Subcutaneous abdominal adipose tissue (tissue), 5 donors: Measurements from ENCODE around the gene DNAJC18.

Source experiments
- H3K27ac ChIP-seq: one replicate; pipeline ENCODE4 v1.7.0; 2013; ENCODE audit warnings: low read depth, mild to moderate bottlenecking, inconsistent platforms, low read length, moderate library complexity
- H3K27me3 ChIP-seq, 5 donors: one replicate each; pipeline ENCODE4 v1.7.0; 2013; ENCODE audit warnings: low read length in 5 of 5, inconsistent platforms in 1 of 5; ENCODE audit not compliant: control insufficient read depth in 5 of 5, insufficient read depth in 4 of 5
- H3K36me3 ChIP-seq, 5 donors: one replicate each; pipeline ENCODE4 v1.7.0; 2013; ENCODE audit warnings: low read length in 5 of 5; ENCODE audit not compliant: control insufficient read depth in 5 of 5, insufficient read depth in 5 of 5
- H3K4me1 ChIP-seq, 5 donors: one replicate each; pipeline ENCODE4 v1.7.0; 2013; ENCODE audit warnings: low read length in 5 of 5, mild to moderate bottlenecking in 3 of 5, moderate library complexity in 1 of 5; ENCODE audit not compliant: control insufficient read depth in 5 of 5, insufficient read depth in 5 of 5
- H3K4me3 ChIP-seq, 5 donors: one replicate each; pipeline ENCODE4 v1.7.0; 2013; ENCODE audit warnings: low read length in 5 of 5, low read depth in 1 of 5
- H3K9ac ChIP-seq, 5 donors: one replicate each; pipeline ENCODE4 v1.7.0; 2013; ENCODE audit warnings: low read length in 5 of 5, mild to moderate bottlenecking in 4 of 5, moderate library complexity in 3 of 5
- H3K9me3 ChIP-seq, 5 donors: one replicate each; pipeline ENCODE4 v1.7.0; 2013; ENCODE audit warnings: low read length in 5 of 5; ENCODE audit not compliant: control insufficient read depth in 5 of 5
- donor health status: healthy.
- donor health status: healthy.
- donor health status: healthy.
- donor health status: healthy.
- donor health status: healthy.

Gene DNAJC18

DNA sequence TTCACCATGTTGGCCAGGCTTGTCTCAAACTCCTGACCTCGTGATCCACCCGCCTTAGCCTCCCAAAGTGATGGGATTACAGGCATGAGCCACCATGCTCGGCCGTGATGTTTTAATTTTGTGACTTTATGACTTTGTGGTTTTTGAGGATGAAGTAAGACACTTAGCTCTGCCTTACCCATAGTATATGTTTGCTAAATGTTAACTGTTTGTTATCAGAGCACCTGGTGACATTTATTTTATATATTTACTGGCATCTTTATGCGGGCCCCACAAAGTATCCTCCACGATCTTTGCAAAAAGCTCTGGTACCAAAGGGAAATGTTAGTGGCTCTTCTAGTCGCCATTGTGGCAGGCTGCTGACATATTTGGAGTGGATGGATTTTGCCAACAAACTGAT, 63.0 kb downstream of the DNAJC18 start:
- H3K27me3 ChIP-seq: no peaks in the 10 kb centered on the region
- H3K4me1 ChIP-seq: peaks cover 0 to 20% (median 9%) of the 10 kb centered on the region in 5 donors
- peaks cover 3 to 28% (median 18%) of the 10 kb centered on the region in 5 donors for H3K36me3 ChIP-seq
- no peak overlapping the region for H3K27ac ChIP-seq
- no peak overlapping the region for H3K9ac ChIP-seq
- no peaks in the 10 kb centered on the region for H3K9me3 ChIP-seq
- H3K4me3 ChIP-seq: no peak overlapping the region

DNA sequence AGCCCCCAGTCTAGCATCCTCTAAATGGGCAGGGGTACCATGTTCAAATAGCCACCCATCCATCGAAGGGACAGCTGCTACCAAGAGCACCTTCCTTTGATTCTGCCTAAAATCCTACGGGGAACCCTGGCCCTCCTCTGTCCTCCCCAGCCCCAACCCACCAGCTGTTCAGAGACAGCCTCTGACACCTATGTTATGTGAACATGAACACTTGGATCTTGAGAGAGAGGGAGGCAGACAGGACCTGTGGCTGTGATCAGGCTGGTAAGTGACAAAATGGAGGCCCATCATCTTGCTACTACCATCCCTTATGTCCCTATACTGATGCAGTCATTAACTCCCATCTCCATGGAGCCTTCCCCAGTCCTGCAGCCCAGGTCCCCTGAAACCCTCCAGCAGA, 64.4 kb downstream of the DNAJC18 start:
- no peak overlapping the region for H3K4me3 ChIP-seq
- peaks cover 6 to 32% (median 23%) of the 10 kb centered on the region in 5 donors for H3K36me3 ChIP-seq
- no peak overlapping the region for H3K9ac ChIP-seq
- no peaks in the 10 kb centered on the region for H3K9me3 ChIP-seq
- H3K4me1 ChIP-seq: peaks cover 0 to 20% (median 9%) of the 10 kb centered on the region in 5 donors
- H3K27ac ChIP-seq: no peak overlapping the region
- no peaks in the 10 kb centered on the region for H3K27me3 ChIP-seq

DNA sequence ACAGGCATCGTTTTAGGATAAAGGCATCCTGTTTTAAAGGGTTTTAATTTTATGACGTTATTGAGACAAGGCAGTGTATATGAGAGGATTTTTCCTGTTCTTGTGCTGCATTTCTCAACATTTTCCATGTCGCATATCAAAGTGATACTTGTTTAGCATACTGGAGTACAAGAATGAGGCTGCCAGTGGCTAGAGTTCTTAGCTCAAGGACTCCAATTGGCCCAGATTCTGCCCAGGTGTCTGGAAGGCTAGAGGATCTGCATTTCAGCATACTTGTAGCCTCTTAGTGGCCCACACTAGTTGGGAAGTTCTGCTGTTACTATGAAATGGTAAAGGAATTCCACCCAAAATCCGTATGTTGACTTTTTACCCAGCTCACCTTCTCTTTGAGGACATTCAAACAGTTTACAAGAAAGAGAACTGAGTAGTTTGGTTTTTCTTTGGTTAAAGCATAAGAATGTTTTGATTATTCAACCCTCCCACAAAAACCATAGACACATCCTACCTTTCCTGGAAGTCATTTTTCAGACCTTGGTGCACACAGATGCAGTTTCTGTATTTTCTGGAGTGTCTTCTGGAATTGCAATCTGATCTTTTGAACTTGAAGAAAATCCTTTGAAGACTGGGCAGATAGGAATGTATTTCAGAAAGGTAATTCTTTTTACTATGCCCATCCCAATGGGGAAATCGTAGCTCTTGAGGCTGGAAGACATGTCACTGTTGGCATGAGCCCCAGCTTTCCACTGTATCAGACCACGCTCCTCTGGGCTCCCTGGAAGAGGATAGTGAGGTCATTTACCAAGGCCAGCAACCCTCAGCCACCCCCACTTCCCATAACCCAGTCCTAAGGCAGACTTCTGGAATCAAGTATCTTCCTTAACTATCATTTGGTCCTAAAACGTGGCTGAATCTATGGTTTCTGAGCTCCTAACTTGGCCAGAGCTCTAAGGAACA, 67.6 kb downstream of the DNAJC18 start:
- H3K27me3 ChIP-seq: no peaks in the 10 kb centered on the region
- H3K4me3 ChIP-seq: no peak overlapping the region
- no peaks in the 10 kb centered on the region for H3K9me3 ChIP-seq
- no peak overlapping the region for H3K9ac ChIP-seq
- H3K36me3 ChIP-seq: peaks cover 24 to 55% (median 44%) of the 10 kb centered on the region in 5 donors
- peaks cover 0 to 20% (median 6%) of the 10 kb centered on the region in 5 donors for H3K4me1 ChIP-seq
- no peak overlapping the region for H3K27ac ChIP-seq

DNA sequence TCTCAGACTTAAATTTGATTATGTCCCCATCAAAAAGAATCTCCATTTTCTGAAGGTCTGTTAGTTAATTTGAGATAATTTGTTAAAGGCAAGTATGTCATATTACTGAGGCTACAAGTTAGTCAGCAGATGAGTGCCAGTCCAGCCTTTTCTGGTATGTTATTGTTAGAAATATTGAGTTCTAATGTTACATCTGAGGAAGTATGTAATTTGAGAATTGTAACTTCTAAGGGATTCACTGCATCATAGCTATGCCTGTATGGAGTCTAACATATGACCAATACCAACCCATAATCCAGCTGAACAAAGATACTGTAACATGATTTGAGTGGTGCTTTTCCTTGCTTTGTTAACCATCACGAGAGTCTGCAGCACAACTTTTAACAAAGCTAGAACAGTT, 70.1 kb downstream of the DNAJC18 start:
- no peak overlapping the region for H3K9ac ChIP-seq
- no peaks in the 10 kb centered on the region for H3K27me3 ChIP-seq
- no peak overlapping the region for H3K4me3 ChIP-seq
- no peak overlapping the region for H3K27ac ChIP-seq
- peaks cover 33 to 71% (median 57%) of the 10 kb centered on the region in 5 donors for H3K36me3 ChIP-seq
- peaks cover 0 to 20% (median 6%) of the 10 kb centered on the region in 5 donors for H3K4me1 ChIP-seq
- H3K9me3 ChIP-seq: no peaks in the 10 kb centered on the region

DNA sequence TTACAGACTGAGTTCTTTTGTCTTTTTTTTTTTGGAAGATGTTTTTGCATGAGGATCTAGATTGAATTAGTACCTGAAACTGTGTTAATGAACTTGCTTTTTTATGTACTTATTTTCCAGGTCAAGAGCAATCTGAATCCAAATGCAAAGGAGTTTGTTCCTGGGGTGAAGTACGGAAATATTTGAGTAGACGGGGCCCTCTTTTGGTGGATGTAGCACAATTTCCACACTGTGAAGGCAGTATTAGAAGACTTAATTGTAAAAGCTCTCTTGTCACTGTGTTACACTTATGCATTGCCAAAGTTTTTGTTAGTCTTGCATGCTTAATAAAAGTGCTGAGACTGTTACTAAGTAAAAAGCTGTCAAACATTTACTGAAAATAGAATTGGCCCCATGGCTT, 70.7 kb downstream of the DNAJC18 start:
- H3K9ac ChIP-seq: no peak overlapping the region
- no peaks in the 10 kb centered on the region for H3K27me3 ChIP-seq
- peaks cover 0 to 17% (median 4%) of the 10 kb centered on the region in 5 donors for H3K4me1 ChIP-seq
- H3K4me3 ChIP-seq: no peak overlapping the region
- no peaks in the 10 kb centered on the region for H3K9me3 ChIP-seq
- peaks cover 39 to 73% (median 59%) of the 10 kb centered on the region in 5 donors for H3K36me3 ChIP-seq
- no peak overlapping the region for H3K27ac ChIP-seq

DNA sequence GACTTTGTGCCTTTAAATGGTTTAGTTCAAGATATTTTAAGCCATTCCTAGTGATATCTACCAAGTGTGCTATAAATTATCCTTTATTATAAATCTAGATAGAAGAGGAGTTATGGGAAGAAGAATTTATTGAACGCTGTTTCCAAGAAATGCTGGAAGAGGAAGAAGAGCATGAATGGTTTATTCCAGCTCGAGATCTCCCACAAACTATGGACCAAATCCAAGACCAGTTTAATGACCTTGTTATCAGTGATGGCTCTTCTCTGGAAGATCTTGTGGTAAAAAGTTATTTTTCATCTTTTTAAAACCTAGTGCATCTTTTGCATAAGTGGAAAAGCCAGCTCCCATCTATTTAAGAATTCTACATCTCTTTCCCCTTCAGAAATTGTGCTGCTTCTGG, 74.9 kb downstream of the DNAJC18 start:
- Histone ChIP-seq H3K9ac (no peak overlapping the region), H3K4me3 (no peak overlapping the region), H3K36me3 (peaks cover 31 to 52% (median 45%) of the 10 kb centered on the region in 5 donors), H3K4me1 (peaks cover 0 to 3% (median 0%) of the 10 kb centered on the region in 5 donors), H3K27ac (no peak overlapping the region), H3K9me3 (no peaks in the 10 kb centered on the region), H3K27me3 (no peaks in the 10 kb centered on the region)

DNA sequence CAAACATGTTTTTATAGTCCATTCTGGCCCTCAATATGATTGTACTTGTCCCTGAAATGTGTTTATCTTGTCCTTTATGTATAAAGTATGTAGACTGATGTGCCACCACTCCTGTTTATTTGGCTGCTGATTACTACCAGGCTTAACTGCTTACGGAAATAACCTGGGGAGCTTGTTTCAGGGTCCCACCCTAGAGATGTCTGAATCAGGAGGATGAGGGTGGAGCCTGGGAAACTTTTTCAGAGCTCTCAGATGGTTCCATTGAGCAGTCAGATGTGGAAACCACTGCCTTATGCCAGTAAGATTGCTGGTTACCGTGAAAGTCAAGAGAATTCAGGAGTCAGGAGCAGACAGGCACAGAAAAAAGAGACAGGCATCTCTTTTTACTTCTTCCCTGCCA, 75.4 kb downstream of the DNAJC18 start:
- H3K9me3 ChIP-seq: no peaks in the 10 kb centered on the region
- H3K4me1 ChIP-seq: peaks cover 0 to 3% (median 0%) of the 10 kb centered on the region in 5 donors
- no peak overlapping the region for H3K9ac ChIP-seq
- no peak overlapping the region for H3K4me3 ChIP-seq
- H3K27ac ChIP-seq: no peak overlapping the region
- H3K36me3 ChIP-seq: peaks cover 28 to 49% (median 40%) of the 10 kb centered on the region in 5 donors
- no peaks in the 10 kb centered on the region for H3K27me3 ChIP-seq

DNA sequence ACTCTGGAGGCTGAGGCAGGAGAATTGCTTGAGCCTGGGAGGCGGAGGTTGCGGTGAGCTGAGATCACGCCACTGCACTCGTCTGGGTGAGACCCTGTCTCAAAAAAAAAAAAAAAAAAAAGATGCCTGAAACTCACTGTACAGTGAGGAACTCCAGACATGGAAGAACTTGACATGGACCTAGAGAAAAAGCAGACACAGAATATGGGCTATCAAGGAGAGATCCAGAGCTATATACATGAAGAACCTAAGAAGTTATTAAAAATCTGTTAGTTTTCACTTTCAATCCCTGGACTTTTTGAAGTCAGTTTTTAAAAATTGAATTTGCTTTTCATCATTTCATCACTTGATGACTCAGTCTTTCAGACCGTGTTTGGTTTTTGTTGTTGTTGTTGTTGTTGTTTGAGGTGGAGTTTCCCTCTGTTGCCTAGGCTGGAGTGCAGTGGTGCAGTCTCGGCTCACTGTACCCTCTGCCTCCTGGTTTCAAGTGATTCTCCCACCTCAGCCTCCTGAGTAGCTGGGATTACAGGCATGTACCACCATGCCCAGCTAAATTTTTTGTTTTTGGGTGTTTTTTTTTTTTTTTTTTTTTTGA, 77.4 kb downstream of the DNAJC18 start:
- no peak overlapping the region for H3K27ac ChIP-seq
- H3K9me3 ChIP-seq: no peaks in the 10 kb centered on the region
- H3K4me1 ChIP-seq: peaks cover 0 to 3% (median 0%) of the 10 kb centered on the region in 5 donors
- no peak overlapping the region for H3K9ac ChIP-seq
- H3K4me3 ChIP-seq: no peak overlapping the region
- H3K36me3 ChIP-seq: peaks cover 16 to 36% (median 29%) of the 10 kb centered on the region in 5 donors
- H3K27me3 ChIP-seq: no peaks in the 10 kb centered on the region

DNA sequence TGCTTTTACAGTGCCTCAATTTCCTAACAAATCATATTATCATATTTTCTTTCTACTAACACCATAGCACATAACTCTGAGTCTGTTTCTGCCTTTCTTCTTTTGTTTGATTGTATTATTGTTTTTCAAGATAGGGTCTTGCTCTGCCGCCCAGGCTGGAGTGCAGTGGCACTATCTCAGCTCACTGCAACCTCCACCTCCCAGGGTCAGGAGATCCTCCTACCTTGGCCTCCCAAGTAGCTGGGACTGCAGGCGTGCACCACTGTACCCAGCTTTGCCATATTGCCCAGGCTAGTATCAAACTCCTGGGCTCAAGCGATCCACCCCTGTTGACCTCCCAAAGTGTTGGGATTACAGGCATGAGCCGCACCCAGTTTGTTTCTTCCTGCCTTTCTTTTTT, 78.9 kb downstream of the DNAJC18 start:
- Histone ChIP-seq H3K4me1 (peaks cover 0 to 3% (median 0%) of the 10 kb centered on the region in 5 donors), H3K9me3 (no peaks in the 10 kb centered on the region), H3K27me3 (no peaks in the 10 kb centered on the region), H3K36me3 (peaks cover 12 to 21% (median 13%) of the 10 kb centered on the region in 5 donors), H3K9ac (no peak overlapping the region), H3K27ac (no peak overlapping the region), H3K4me3 (no peak overlapping the region)
